Immature natural killer cell (primary cell): Measurements from ENCODE around the gene ACSM6. TPM values are rescaled to one million over a fixed set of nuclear protein-coding genes. Genes with fewer than 3 reads are reported as not detected.

ENCODE experiments used
- DNase-seq, 3 donors: peaks; one replicate each; pipeline ENCODE4 v3.0.0; 2022; ENCODE audit warnings: mixed read lengths in 1 of 3
- H3K27ac Mint-ChIP-seq, 6 donors: one replicate each; pipeline ENCODE4 v1.8.0; 2020; ENCODE audit warnings: mixed read lengths in 6 of 6, mild to moderate bottlenecking in 5 of 6, inconsistent platforms in 4 of 6, moderate library complexity in 3 of 6
- H3K27me3 Mint-ChIP-seq, 3 donors: one replicate each; pipeline ENCODE4 v1.8.0; 2020 to 2021; ENCODE audit warnings: low read depth in 3 of 3, mild to moderate bottlenecking in 3 of 3, mixed read lengths in 3 of 3, moderate library complexity in 3 of 3, inconsistent platforms in 1 of 3
- H3K36me3 Mint-ChIP-seq, 3 donors: one replicate each; pipeline ENCODE4 v1.8.0; 2020; ENCODE audit warnings: mixed read lengths in 3 of 3, inconsistent platforms in 2 of 3, mild to moderate bottlenecking in 2 of 3
- H3K4me1 Mint-ChIP-seq, 2 donors: one replicate each; pipeline ENCODE4 v1.8.0; 2020; ENCODE audit warnings: inconsistent platforms in 2 of 2, mild to moderate bottlenecking in 2 of 2, mixed read lengths in 2 of 2, moderate library complexity in 1 of 2
- H3K4me3 Mint-ChIP-seq, 5 donors: one replicate each; pipeline ENCODE4 v1.8.0; 2020; ENCODE audit warnings: mild to moderate bottlenecking in 5 of 5, mixed read lengths in 5 of 5, inconsistent platforms in 3 of 5, moderate library complexity in 3 of 5
- H3K9me3 Mint-ChIP-seq, 6 donors: one replicate each; pipeline ENCODE4 v1.8.0; 2020; ENCODE audit warnings: mild to moderate bottlenecking in 6 of 6, mixed read lengths in 6 of 6, inconsistent platforms in 4 of 6, moderate library complexity in 3 of 6
- polyA plus RNA-seq, 3 donors: library from polyadenylated mRNA; unstranded; fragments of 300-500 nt; fragmentation: Illumina TruSeq; gene quantifications; one replicate each; pipeline ENCODE4 v1.2.3, GENCODE V29; 2021

Gene ACSM6
- polyA plus RNA-seq, 3 donors from 2014 or later: 0.10 TPM; not detected in 2

DNA sequence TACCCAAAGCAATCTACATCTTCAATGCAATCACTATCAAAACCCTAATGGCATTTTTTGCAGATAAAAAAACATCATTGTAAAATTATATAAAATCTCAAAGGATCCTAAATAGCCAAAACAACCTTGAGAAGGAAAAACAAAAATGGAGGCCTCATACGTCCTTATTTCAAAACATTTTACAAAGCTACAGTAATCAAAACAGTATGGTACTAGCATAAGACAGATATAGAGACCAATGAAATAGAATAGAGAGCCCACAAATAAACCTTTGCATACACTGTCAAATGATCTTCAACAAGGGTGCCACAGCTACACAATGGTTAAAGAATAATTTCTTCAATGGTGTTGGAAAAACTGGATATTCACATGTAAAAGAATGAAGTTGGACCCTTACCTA is 62.2 kb downstream of the ACSM6 start:
- no peak for DNase-seq
- Mint-ChIP-seq H3K36me3 (peaks cover 5 to 23% (median 23%) of the 10 kb centered on the region in 3 donors), H3K4me1 (peaks cover 0 to 10% of the 10 kb centered on the region in 2 donors), H3K27me3 (no peaks in the 10 kb centered on the region), H3K4me3 (no peak overlapping the region), H3K9me3 (no peaks in the 10 kb centered on the region), H3K27ac (peak overlapping the region in 1 of 6 donors; percentile 32)

DNA sequence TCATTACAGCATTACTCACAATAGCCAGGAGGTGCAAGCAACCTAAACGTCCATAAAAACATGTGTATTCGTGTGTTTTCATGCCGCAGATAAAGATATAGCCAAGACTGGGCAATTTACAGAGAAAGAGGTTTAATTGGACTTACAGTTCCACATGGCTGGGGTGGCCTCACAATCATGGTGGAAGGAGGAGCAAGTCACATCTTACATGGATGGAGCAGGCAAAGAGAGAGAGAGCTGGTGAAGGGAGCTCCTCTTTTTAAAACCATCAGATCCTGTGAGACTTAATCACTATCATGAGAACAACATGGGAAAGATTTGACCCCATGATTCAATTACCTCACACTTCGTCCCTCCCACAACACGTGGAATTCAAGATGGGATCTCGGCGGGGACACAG is 63.8 kb downstream of the ACSM6 start:
- peak overlapping the region in 1 of 6 donors; percentile 18 for H3K27ac Mint-ChIP-seq
- no peak for DNase-seq
- H3K27me3 Mint-ChIP-seq: peaks cover 0 to 2% (median 0%) of the 10 kb centered on the region in 3 donors
- no peaks in the 10 kb centered on the region for H3K9me3 Mint-ChIP-seq
- peaks cover 0 to 10% of the 10 kb centered on the region in 2 donors for H3K4me1 Mint-ChIP-seq
- H3K4me3 Mint-ChIP-seq: no peak overlapping the region
- peaks cover 5 to 25% (median 23%) of the 10 kb centered on the region in 3 donors for H3K36me3 Mint-ChIP-seq

DNA sequence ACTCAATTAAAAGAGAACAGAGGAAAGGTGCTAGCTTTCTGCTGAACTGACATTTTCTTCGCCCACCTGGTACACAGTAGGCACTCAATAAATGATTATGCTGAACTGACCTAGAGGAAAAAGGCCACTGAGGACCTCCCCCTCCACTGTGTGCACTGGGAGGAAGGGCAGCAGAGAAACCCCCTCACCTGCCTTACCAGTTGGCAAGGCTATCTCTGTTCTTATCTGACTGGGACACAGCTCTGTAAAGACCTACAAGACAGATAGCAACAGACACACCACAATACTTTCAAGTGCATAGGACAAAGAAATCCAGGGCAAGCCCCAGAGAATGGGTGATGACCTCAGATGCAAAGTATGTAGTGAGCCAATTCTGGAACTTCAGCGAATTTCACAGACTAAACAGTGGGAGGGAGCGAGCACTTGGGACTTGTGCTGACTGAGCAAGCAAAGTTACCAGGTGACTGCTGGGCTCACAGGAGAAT is 66.4 kb downstream of the ACSM6 start:
- H3K27me3 Mint-ChIP-seq: peaks cover 0 to 2% (median 0%) of the 10 kb centered on the region in 3 donors
- no peaks in the 10 kb centered on the region for H3K4me1 Mint-ChIP-seq
- H3K4me3 Mint-ChIP-seq: no peak overlapping the region
- no peak for DNase-seq
- peaks cover 8 to 38% (median 34%) of the 10 kb centered on the region in 3 donors for H3K36me3 Mint-ChIP-seq
- H3K9me3 Mint-ChIP-seq: no peaks in the 10 kb centered on the region
- no peak overlapping the region for H3K27ac Mint-ChIP-seq

DNA sequence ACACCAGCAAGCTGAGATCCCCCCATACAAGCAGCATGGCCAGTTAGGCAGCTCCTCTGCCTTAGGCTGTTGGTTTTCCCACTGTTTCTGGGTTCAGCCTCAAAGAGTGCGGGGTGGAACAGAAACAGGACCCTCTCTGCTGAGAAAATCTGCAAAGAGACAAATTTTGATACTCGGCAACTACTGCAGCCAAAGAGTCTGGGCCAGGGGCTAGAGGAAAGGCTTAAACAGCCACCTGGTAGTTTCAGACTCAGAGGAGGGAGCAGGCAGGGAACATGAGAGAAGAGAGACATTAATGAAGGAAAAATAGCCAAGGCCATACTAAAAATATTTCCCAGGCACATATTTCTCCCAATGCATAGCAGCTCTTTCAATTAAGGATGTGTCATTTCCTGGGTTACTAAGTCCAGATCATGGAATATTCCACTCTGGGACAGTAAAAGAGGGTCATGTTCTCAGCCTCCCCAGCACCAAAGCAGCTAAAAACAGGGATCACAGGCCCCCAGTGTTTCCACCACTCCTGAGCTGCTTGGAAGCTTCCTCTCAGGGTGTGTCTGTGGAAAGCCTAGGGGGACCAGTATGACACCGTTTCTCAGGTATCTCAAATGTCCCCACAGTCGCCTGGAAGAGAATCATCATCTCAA is 67.0 kb downstream of the ACSM6 start:
- H3K27me3 Mint-ChIP-seq: peaks cover 0 to 2% (median 0%) of the 10 kb centered on the region in 3 donors
- no peak overlapping the region for H3K27ac Mint-ChIP-seq
- H3K9me3 Mint-ChIP-seq: no peaks in the 10 kb centered on the region
- H3K4me1 Mint-ChIP-seq: no peaks in the 10 kb centered on the region
- peaks cover 8 to 35% (median 28%) of the 10 kb centered on the region in 3 donors for H3K36me3 Mint-ChIP-seq
- no peak for DNase-seq
- no peak overlapping the region for H3K4me3 Mint-ChIP-seq

DNA sequence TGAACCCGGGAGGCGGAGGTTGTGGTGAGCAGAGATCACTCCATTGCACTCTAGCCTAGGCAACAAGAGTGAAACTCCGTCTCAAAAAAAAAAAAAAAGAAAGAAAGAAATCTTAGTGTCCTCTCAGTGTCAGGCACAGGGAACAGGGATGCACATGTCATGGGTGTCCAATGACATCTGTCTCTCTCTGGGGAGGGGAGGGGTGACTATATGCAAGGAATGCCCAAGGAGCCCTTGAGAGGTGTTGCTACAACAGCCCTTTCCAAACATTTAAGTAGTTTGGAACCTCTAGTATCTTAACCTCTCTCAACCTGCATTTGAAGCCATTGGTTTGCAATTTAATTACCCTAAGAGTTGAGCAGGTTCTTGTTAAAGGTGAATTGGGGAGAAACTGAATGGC is 67.9 kb downstream of the ACSM6 start:
- DNase-seq: no peak
- Mint-ChIP-seq H3K4me1 (no peaks in the 10 kb centered on the region), H3K4me3 (no peak overlapping the region), H3K27me3 (peaks cover 0 to 2% (median 0%) of the 10 kb centered on the region in 3 donors), H3K9me3 (no peaks in the 10 kb centered on the region), H3K27ac (no peak overlapping the region), H3K36me3 (peaks cover 8 to 30% (median 23%) of the 10 kb centered on the region in 3 donors)

DNA sequence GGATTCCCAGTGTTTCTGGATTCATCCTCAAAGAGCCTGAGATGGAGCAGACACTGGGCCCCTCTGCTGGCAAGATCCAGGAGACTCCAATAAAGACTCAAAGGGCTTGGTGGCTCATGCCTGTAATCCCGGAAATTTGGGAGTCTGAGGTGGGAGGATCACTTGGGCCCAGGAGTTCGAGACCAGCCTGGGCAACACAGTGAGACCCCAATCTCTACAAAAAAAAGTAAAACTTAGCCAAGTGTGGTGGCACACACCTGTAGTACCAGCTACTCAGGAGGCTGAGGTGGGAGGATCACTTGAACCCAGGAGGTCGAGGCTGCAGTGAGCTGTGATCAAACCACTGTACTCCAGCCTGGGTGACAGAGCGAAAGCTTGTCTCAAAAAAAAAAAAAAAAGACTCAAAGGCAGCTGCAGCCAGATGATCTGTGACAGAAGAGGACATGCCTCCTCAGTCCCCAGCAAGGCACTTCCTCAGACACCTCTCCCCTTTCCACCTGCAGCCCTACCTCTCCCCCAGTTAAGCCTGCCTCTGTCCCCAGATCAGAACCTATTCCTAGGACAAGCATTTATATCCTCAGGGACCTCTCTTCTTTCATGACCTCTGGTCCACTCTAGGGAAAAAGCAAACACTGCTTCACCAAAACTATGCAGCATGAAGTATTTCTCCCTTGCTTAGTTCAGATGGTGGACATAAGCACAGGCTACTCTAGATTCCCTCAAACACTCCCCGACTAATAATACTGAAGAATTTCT is 68.9 kb downstream of the ACSM6 start:
- Mint-ChIP-seq H3K9me3 (no peaks in the 10 kb centered on the region), H3K36me3 (peaks cover 3 to 27% (median 26%) of the 10 kb centered on the region in 3 donors), H3K27me3 (peaks cover 0 to 2% (median 0%) of the 10 kb centered on the region in 3 donors), H3K4me3 (no peak overlapping the region), H3K27ac (no peak overlapping the region), H3K4me1 (no peaks in the 10 kb centered on the region)
- DNase-seq: no peak

DNA sequence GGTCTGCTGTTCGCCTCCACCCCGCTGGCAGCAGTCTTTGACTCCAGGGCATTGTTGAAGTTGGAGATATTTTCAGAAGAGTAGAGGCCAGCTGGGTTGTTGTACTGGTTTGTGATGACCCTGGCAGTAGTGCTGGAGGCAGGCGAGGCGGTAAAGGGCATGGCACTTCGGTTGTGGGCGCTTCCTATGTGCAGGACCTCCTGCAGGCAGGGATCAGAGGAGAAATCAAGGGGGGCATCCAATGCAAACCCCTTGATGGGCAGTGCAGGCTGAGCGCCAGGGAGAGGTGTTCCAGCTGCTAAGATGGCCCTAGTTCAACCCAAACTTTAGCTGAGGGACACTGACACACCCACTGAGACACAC is 69.8 kb downstream of the ACSM6 start:
- peaks cover 9 to 30% (median 28%) of the 10 kb centered on the region in 3 donors for H3K36me3 Mint-ChIP-seq

DNA sequence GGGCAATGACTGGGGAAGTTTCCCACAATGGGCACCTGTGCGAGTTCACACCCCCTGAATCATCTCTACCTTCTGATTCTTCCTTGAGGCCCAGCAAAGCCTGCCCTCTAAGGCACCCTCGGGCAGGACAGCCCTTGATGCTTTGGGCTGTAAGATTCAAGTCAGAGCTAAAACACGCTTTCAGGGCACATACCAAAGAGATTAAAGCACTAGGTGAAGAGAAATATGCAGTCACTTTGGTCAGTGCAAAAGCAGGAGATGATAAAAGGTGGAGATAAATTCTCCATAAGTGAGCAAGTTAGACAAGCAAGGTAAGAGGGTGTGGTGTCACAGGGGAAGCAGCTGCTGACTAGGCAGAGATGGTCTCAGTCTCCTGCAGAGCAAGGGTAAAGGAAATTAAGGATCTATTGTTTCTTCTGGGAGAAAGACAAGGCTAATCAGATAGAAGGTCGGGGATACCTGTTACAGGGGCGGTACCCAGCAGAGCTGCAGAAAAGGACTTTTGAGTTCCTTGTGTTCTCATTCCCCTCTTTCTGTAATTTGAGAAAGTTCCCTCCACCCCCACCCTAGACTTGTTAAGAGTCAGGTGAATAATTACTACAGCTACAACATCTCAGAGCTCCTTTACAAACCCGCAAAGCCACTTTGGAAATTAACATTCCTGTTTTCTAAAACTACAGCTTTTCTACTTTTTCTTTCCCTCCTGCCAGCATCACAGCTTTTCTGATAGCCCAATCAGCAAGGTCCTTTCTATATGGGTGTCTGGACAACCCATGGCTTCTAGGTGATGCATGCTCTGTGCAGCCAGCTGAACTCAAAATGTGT is 70.4 kb downstream of the ACSM6 start:
- Mint-ChIP-seq H3K36me3 (peaks cover 11 to 30% (median 29%) of the 10 kb centered on the region in 3 donors), H3K4me1 (no peaks in the 10 kb centered on the region), H3K4me3 (no peak overlapping the region), H3K27ac (peak overlapping the region in 1 of 6 donors; percentile 67), H3K9me3 (no peaks in the 10 kb centered on the region), H3K27me3 (peaks cover 0 to 2% (median 0%) of the 10 kb centered on the region in 3 donors)
- no peak for DNase-seq

More for the DNA sequence above, 69.8 kb downstream of the ACSM6 start:
- no peak overlapping the region for H3K4me3 Mint-ChIP-seq
- H3K27me3 Mint-ChIP-seq: peaks cover 0 to 2% (median 0%) of the 10 kb centered on the region in 3 donors
- DNase-seq: no peak
- no peaks in the 10 kb centered on the region for H3K9me3 Mint-ChIP-seq
- H3K4me1 Mint-ChIP-seq: no peaks in the 10 kb centered on the region
- no peak overlapping the region for H3K27ac Mint-ChIP-seq

DNA sequence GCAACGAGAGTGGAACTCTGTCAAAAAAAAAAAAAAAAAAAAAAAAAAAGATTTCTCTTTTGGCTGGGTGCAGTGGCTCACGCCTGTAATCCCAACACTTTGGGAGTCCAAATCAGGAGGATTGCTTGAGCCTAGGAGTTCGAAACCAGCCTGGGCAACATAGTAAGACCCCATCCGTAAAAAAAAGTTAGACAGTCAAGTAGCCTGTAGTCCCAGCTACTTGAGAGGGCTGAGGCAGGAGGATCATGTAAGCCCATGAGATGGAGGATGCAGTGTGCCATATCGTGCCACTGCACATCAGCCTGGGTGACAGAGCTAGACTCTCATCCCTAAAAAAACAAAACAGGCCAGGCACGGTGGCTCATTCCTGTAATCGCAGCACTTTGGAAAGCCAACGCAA is 71.5 kb downstream of the ACSM6 start:
- Mint-ChIP-seq H3K9me3 (no peaks in the 10 kb centered on the region), H3K4me3 (no peak overlapping the region), H3K4me1 (no peaks in the 10 kb centered on the region), H3K27ac (no peak overlapping the region), H3K36me3 (peaks cover 16 to 35% (median 32%) of the 10 kb centered on the region in 3 donors), H3K27me3 (peaks cover 0 to 2% (median 0%) of the 10 kb centered on the region in 3 donors)
- DNase-seq: no peak

DNA sequence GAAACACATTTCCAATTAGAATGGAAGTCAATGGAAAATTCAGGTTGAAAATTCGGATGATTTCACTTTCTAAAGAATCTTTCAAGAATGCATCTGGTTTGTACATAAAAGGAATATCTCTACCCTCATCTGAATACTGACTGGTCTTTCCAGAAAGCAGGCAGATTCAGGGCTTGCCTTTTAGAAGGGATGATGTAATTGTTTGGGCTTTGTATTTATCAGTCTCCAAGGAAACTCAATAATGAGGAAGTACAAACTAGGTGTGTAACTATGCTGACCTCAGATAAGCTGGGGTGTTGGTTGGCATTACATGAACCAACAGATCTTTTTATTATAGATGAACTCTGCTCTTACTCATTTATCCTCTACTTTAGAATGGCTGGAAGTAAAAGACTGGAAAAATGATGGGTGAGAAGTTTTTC is 72.6 kb downstream of the ACSM6 start:
- H3K4me1 Mint-ChIP-seq: no peaks in the 10 kb centered on the region
- no peak overlapping the region for H3K27ac Mint-ChIP-seq
- peaks cover 0 to 2% (median 0%) of the 10 kb centered on the region in 3 donors for H3K27me3 Mint-ChIP-seq
- H3K36me3 Mint-ChIP-seq: peaks cover 16 to 36% (median 32%) of the 10 kb centered on the region in 3 donors
- no peak for DNase-seq
- no peaks in the 10 kb centered on the region for H3K9me3 Mint-ChIP-seq
- no peak overlapping the region for H3K4me3 Mint-ChIP-seq

DNA sequence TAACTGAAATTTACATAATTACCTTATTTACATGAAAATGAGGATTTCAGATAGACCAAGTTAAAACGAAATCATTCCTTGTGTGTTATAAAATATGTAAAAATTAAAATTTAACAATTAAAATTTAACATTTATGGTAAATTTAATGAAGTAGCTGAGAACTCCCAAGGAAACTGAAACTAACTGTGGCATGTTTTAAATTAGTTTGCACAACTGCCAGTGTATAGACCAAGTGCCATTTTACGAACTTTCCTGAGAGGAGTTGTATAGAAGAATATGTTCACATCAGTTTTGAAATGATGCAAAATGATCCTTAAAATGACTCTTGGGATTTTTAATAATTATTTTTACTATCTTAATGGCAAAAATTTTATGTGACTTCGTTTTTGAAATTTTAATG is 73.2 kb downstream of the ACSM6 start:
- Mint-ChIP-seq H3K4me1 (no peaks in the 10 kb centered on the region), H3K27ac (no peak overlapping the region), H3K36me3 (peaks cover 16 to 33% (median 32%) of the 10 kb centered on the region in 3 donors), H3K9me3 (no peaks in the 10 kb centered on the region), H3K4me3 (no peak overlapping the region), H3K27me3 (peaks cover 0 to under 1% (median 0%) of the 10 kb centered on the region in 3 donors)
- DNase-seq: no peak

DNA sequence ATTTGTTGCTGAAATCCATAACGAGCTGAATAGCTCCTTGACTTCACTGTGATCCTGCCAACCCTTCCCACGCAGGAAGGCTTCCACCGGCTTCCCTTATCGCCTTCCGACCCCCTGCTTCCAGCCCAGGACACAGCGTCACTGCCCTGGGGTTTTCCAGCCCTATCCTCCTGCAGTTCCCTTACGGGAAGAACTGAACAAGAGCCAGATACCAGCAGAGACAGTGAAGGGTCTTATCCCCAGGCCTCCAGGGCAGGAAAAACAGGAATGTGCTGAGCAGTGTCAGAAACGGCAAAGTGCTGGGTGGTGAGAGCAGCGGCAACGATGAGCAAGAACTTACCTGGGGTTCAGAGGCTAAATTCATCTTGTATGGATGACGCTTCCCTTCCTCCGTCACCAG is 74.4 kb downstream of the ACSM6 start:
- no peak overlapping the region for H3K4me3 Mint-ChIP-seq
- H3K36me3 Mint-ChIP-seq: peaks cover 13 to 28% (median 28%) of the 10 kb centered on the region in 3 donors
- no peaks in the 10 kb centered on the region for H3K9me3 Mint-ChIP-seq
- DNase-seq: no peak
- no peaks in the 10 kb centered on the region for H3K4me1 Mint-ChIP-seq
- H3K27me3 Mint-ChIP-seq: peaks cover 0 to 2% (median 0%) of the 10 kb centered on the region in 3 donors
- no peak overlapping the region for H3K27ac Mint-ChIP-seq

DNA sequence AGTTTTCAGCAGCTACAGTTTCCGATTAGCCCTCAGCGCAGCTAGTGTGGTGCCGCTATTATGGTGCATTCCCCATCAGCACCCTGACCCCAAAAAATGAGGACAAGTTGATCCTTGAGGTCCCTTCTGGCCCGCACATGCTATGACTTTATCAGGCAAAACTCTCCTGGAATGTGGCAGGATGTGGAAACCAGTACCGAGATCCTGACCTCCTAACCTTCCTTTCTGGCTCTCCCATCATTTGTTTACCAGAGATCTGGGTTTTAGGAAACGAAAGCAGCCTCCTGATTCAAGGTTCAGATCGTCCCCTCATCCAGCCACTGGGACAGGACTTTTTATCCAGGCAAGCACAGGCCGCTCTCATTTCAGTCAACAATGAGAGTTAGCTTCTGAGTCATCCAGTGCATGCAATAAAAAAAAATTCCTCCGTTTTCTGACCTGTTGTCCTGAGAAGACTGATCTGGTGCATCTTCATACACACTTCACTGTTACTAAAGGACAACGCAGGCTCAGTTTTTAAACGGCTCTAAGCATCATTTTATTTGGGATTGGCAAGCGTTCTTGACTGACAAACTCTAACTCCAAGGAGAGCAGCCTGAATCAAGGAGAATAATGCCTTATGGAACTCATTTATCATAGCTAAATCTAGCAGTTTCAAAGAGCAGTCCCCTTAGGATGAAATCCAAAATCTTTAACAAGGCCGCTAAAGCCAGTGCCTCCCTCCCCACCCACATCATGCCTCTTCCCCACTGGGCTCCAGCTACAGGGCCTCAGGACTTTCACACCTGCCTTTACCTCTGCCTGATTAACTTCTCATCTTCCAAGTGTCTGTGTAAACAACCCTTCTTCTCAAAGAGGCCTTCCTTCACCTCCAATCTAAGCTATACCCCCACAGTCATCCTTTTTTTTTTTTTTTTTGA is 79.6 kb downstream of the ACSM6 start:
- H3K9me3 Mint-ChIP-seq: no peaks in the 10 kb centered on the region
- H3K4me1 Mint-ChIP-seq: peaks cover 4 to 17% of the 10 kb centered on the region in 2 donors
- DNase-seq: no peak
- peaks cover 8 to 14% (median 13%) of the 10 kb centered on the region in 3 donors for H3K36me3 Mint-ChIP-seq
- H3K27me3 Mint-ChIP-seq: peaks cover 0 to 2% (median 0%) of the 10 kb centered on the region in 3 donors
- H3K27ac Mint-ChIP-seq: no peak overlapping the region
- H3K4me3 Mint-ChIP-seq: no peak overlapping the region
